HepG2 (cell line): ENCODE results near the gene IRX4. TPM values are rescaled to one million over a fixed set of nuclear protein-coding genes. Genes with fewer than 3 reads are reported as not detected.

Experiments
- ATAC-seq: fragments of 200-7000 bp; cut with Tn5 transposase; 3 replicates; pipeline ENCODE4 v1.9.1; 2020; ENCODE audit warnings: mild to moderate bottlenecking, moderate library complexity
- BruUV-seq: library from RNA; stranded (reverse); fragments of 400-500 nt; replicated peaks from 2 replicates; lab custom pipeline; 2021; lab: Mats Ljungman, UMichigan
- CTCF ChIA-PET: fragments of 300-600 bp; formaldehyde crosslinking; extraction: SDS; loops from one replicate; lab custom pipeline; 2021; ENCODE audit warnings: low total read pairs, inconsistent platforms, low intra/inter-chr PET ratio; lab: Yijun Ruan, JAX
- POLR2A ChIA-PET: fragments of 350-600 bp; sonication (Branson Sonifier 250); formaldehyde crosslinking; loops from one replicate; lab custom pipeline; 2020; ENCODE audit warnings: antibody characterized with exemption, inconsistent platforms; lab: Yijun Ruan, JAX
- DNase-seq: peaks from one replicate; pipeline ENCODE4 v3.0.0-alpha.2; 2015; ENCODE audit warnings: low spot score
- FAIRE-seq: peaks from 3 replicates; lab custom pipeline; 2011; peaks lifted over from hg19 to GRCh38; lab: Jason Lieb, UNC
- H2AFZ ChIP-seq: one replicate; pipeline ENCODE4 v1.6.1; 2011; ENCODE audit warnings: low read length, inconsistent platforms
- H3K27ac ChIP-seq: fragments of 300-600 bp; 3 replicates; pipeline ENCODE4 v1.8.0; 2011; ENCODE audit warnings: mixed run types, mild to moderate bottlenecking, mixed read lengths, low read length, inconsistent platforms; ENCODE audit not compliant: insufficient read depth; ENCODE audit errors: extremely low read length
- H3K27me3 ChIP-seq, 2 experiments: fragments of 200-600 bp in 1 of 2; 2 replicates in 1 of 2; 3 replicates in 1 of 2; pipeline versions ENCODE4 v1.6.0 to v1.8.0; 2011; ENCODE audit warnings: low read length in 2 of 2, mild to moderate bottlenecking in 2 of 2, moderate library complexity in 2 of 2, inconsistent platforms in 1 of 2; ENCODE audit not compliant: insufficient read depth in 2 of 2, control insufficient read depth in 1 of 2
- H3K36me3 ChIP-seq, 2 experiments: fragments of 200-600 bp in 1 of 2; replicated peaks in 1 of 2; 2 replicates in 1 of 2; 3 replicates in 1 of 2; pipeline versions ENCODE4 v1.5.1 to v1.8.0; 2011; ENCODE audit warnings: low read length in 2 of 2, inconsistent platforms in 1 of 2; ENCODE audit not compliant: insufficient read depth in 2 of 2, control insufficient read depth in 1 of 2
- H3K4me1 ChIP-seq: 2 replicates; pipeline ENCODE4 v1.5.1; 2012; ENCODE audit warnings: low read length, inconsistent platforms; ENCODE audit not compliant: insufficient read depth
- H3K4me2 ChIP-seq: 2 replicates; pipeline ENCODE4 v1.6.0; 2011; ENCODE audit warnings: low read depth, low read length, inconsistent platforms
- H3K4me3 ChIP-seq, 3 experiments: fragments of 200-600 bp in 1 of 3; sonication (generic), shearing (Covaris generic) in 1 of 3; replicated peaks in 1 of 3; 2 replicates each; pipeline ENCODE4 v1.5.1; 2011 to 2016; ENCODE audit warnings: low read length in 3 of 3, inconsistent platforms in 2 of 3, low read depth in 2 of 3, mild to moderate bottlenecking in 2 of 3, control low read depth in 1 of 3, mixed read lengths in 1 of 3; ENCODE audit not compliant: insufficient read depth in 1 of 3
- H3K79me2 ChIP-seq: one replicate; pipeline ENCODE4 v1.6.1; 2011; ENCODE audit warnings: low read length, inconsistent platforms; ENCODE audit not compliant: insufficient read depth
- H3K9ac ChIP-seq: 2 replicates; pipeline ENCODE4 v1.6.0; 2011; ENCODE audit warnings: mild to moderate bottlenecking, low read depth, low read length, inconsistent platforms; ENCODE audit not compliant: insufficient read depth
- H3K9me3 ChIP-seq: 2 replicates; pipeline ENCODE4 v1.5.1; 2012; ENCODE audit warnings: mild to moderate bottlenecking, low read length
- H4K20me1 ChIP-seq: 2 replicates; pipeline ENCODE4 v1.6.0; 2011; ENCODE audit warnings: inconsistent platforms, mild to moderate bottlenecking, low read length, moderate library complexity; ENCODE audit not compliant: insufficient read depth
- BRD4 ChIP-seq: sonication (generic); formaldehyde crosslinking; IDR thresholded peaks from 2 replicates; pipeline ENCODE4 v1.4.0; 2020; ENCODE audit warnings: missing genetic modification reagents
- CBX2 ChIP-seq, 2 experiments: fragments of 200-600 bp in 1 of 2; sonication (generic); formaldehyde crosslinking in 1 of 2; IDR thresholded peaks; 2 replicates each; pipeline versions ENCODE4 v1.7.0 to v1.8.1; 2018 to 2022; ENCODE audit warnings: low read depth in 2 of 2, low read length in 1 of 2, mild to moderate bottlenecking in 1 of 2, missing genetic modification reagents in 1 of 2
- CC2D1A ChIP-seq: sonication (generic); formaldehyde crosslinking; IDR thresholded peaks from 2 replicates; pipeline ENCODE4 v1.8.1; 2023; ENCODE audit warnings: mild to moderate bottlenecking, missing genetic modification reagents
- EP300 ChIP-seq, 3 experiments: sonication (generic) in 1 of 3; formaldehyde crosslinking in 1 of 3; IDR thresholded peaks; 2 replicates each; pipeline versions ENCODE4 v1.5.1 to v1.6.1; 2011 to 2020; ENCODE audit warnings: low read depth in 2 of 3, low read length in 2 of 3, borderline replicate concordance in 1 of 3, improper control_type of control experiment in 1 of 3, mild to moderate bottlenecking in 1 of 3, missing genetic modification reagents in 1 of 3, moderate library complexity in 1 of 3
- FLYWCH1 ChIP-seq: sonication (generic); formaldehyde crosslinking; IDR thresholded peaks from 2 replicates; pipeline ENCODE4 v1.8.1; 2023; ENCODE audit warnings: mild to moderate bottlenecking, missing genetic modification reagents
- HNRNPUL1 ChIP-seq: fragments of 200-400 bp; formaldehyde crosslinking; IDR thresholded peaks from 2 replicates; pipeline ENCODE4 v1.6.1; 2017; ENCODE audit warnings: low read depth, mild to moderate bottlenecking, low read length, moderate library complexity
- KDM2A ChIP-seq: sonication (generic); formaldehyde crosslinking; IDR thresholded peaks from 2 replicates; pipeline ENCODE4 v1.4.0; 2020; ENCODE audit warnings: low read depth, missing genetic modification reagents, borderline replicate concordance
- TMF1 ChIP-seq: sonication (generic); formaldehyde crosslinking; IDR thresholded peaks from 2 replicates; pipeline ENCODE4 v1.8.1; 2022; ENCODE audit warnings: low read depth, missing genetic modification reagents
- ZFP36 ChIP-seq: fragments of 150-350 bp; IDR thresholded peaks from 2 replicates; pipeline ENCODE4 v1.6.1; 2018; ENCODE audit warnings: borderline replicate concordance, low read length, low read depth; ENCODE audit not compliant: partially characterized antibody
- ZMAT5 ChIP-seq: sonication (generic); formaldehyde crosslinking; IDR thresholded peaks from 2 replicates; pipeline ENCODE4 v1.5.0; 2020; ENCODE audit warnings: mild to moderate bottlenecking, low read depth, missing genetic modification reagents, borderline replicate concordance
- ZNF781 ChIP-seq: sonication (generic); formaldehyde crosslinking; IDR thresholded peaks from 2 replicates; pipeline ENCODE4 v1.5.1; 2020; ENCODE audit warnings: borderline replicate concordance, mild to moderate bottlenecking, missing genetic modification reagents; ENCODE audit errors: not compliant biosample characterization
- WGBS: methylation state at CpG from one replicate; pipeline ENCODE4 v1.1.6; 2017; ENCODE audit warnings: low lambda C conversion rate; 5-methylcytosine and 5-hydroxymethylcytosine counted together
- in situ Hi-C: cut with HindIII; loops from 2 replicates; pipeline ENCODE4 v1.10.0; 2017; ENCODE audit warnings: low pct_unique_long_range_greater_than_20kb; ENCODE audit not compliant: extremely low pct_ligation_motif_present
- intact Hi-C: fragments of 100-400 bp; cut with micrococcal nuclease; formaldehyde crosslinking; loops from one replicate; pipeline ENCODE4 v1.10.0; 2022; ENCODE audit not compliant: unreplicated experiment
- polyA plus RNA-seq, 8 experiments: library from polyadenylated mRNA; depleted of rRNA in 3 of 8; stranded (reverse) in 7 of 8; unstranded in 1 of 8; fragments of >200 nt; fragmentation: Illumina TruSeq in 4 of 8; extraction: Trizol in 4 of 8; gene quantifications; 2 replicates each; pipeline versions ENCODE4 v1.2.1 to v1.2.3, GENCODE V29; 2011 to 2016; ENCODE audit warnings: low read depth in 4 of 8, missing spikeins in 1 of 8, mixed read lengths in 1 of 8; ENCODE audit not compliant: insufficient read depth in 1 of 8
- total RNA-seq, 5 experiments: library from RNA; depleted of rRNA; stranded (reverse); fragments of >200 nt; fragmentation: Illumina TruSeq; extraction: Trizol; gene quantifications; 2 replicates each; pipeline ENCODE4 v1.2.3, GENCODE V29; 2016; ENCODE audit warnings: low read depth in 1 of 5
- TF ChIP-seq, protein P1 (sequence below): IDR thresholded peaks from 2 replicates; pipeline ENCODE4 v1.6.1; 2016; ENCODE audit warnings: missing compliant biosample characterization, missing genetic modification reagents, borderline replicate concordance
- TF ChIP-seq, protein P2 (sequence below): fragments of 450-650 bp; IDR thresholded peaks from 2 replicates; pipeline ENCODE4 v1.6.1; 2017; ENCODE audit warnings: mild to moderate bottlenecking
- TF ChIP-seq, protein P3 (sequence below): sonication (generic); formaldehyde crosslinking; IDR thresholded peaks from 2 replicates; pipeline ENCODE4 v1.4.0; 2020; ENCODE audit warnings: mild to moderate bottlenecking, missing genetic modification reagents
- TF ChIP-seq, protein P4 (sequence below): sonication (generic); formaldehyde crosslinking; IDR thresholded peaks from 2 replicates; pipeline ENCODE4 v1.4.0; 2020; ENCODE audit warnings: mild to moderate bottlenecking, low read depth, missing genetic modification reagents

The IRX4 gene
- total and polyA plus RNA-seq, 2 of the 13 experiments (the other 11 are each of a cell fraction or from before 2014, with no cell fraction given), result not detected

DNA sequence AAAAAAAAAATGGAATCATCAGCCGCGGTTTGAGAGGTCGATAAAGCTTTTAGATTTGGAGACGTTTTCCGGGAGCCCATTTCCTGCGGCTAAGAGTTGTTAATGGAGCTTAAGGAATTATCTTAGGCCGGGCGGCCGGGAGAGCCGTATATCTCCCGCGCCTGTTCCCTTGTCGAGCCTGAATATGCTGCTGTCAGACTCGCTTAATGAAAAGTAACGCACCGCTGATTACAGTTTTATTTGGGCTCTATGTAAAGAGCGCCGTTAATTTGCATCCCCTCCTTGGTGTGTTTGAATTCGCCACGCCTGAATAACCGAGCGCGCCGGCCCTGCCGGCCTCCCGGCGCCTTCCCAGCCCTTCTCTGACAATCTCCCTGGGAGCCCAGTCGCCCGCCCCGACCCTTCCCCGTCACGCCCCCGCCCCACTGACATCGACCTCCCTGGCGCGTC lies 7.9 kb downstream of the IRX4 start (continued):
- no peak for TF ChIP-seq CC2D1A

DNA sequence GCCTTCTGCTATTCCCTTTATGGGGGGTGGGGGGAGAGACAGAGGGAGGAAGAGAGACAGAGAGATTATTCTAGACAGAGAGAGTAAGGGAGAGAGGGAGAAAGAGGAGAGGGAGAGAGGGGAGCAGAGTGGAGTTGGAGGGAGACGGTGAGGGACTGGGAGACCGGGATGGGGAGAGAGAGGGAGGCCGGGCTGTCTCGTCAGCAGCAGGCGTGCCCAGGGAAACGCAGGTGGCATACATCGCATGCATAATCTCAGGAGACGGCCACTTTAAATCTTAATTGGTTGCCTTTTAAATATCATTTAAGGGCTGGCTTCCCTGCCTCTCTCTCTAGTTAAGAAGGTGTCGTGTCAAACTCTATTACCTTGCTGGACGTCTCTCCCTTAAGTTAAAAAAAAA lies 8.4 kb downstream of the IRX4 start:
- POLR2A ChIA-PET, result no interaction called here
- FAIRE-seq, result no peak
- Histone ChIP-seq H3K27me3 (peaks cover 6 to 49% of the 10 kb centered on the region in 2 experiments; a peak in 3 of 5 replicates), H3K9ac (no peak overlapping the region), H3K36me3 (no peaks in the 10 kb centered on the region), H3K9me3 (no peaks in the 10 kb centered on the region), H2AFZ (no peak overlapping the region), H3K27ac (no peak overlapping the region), H3K4me1 (no peaks in the 10 kb centered on the region), H3K4me2 (no peak overlapping the region), H3K79me2 (no peaks in the 10 kb centered on the region), H3K4me3 (no peak overlapping the region), H4K20me1 (no peaks in the 10 kb centered on the region)
- CTCF ChIA-PET, result no interaction called here
- intact Hi-C loops, result no loop called here
- in situ Hi-C loops, result no loop called here
- no peak for DNase-seq
- 29% methylated on average over 10 of the region's 10 CpGs for WGBS
- ATAC-seq, result no peak
- no TSS peak for BruUV-seq
- TF ChIP-seq ZNF781 (CRISPR knock-in tag) (no peak), CBX2 (IDR thresholded peaks at IDR 0.05; ENCODE audit: low read depth, low read length) (no peak), CBX2 (CRISPR knock-in tag; IDR thresholded peaks at IDR 0.05; ENCODE audit: low read depth) (no peak), EP300 (IDR thresholded peaks at IDR 0.05; ENCODE audit: low read depth in 2 of 2, low read length in 2 of 2) (no peak), EP300 (CRISPR knock-in tag; IDR thresholded peaks at IDR 0.05; ENCODE audit: borderline replicate concordance) (no peak), KDM2A (CRISPR knock-in tag) (no peak), BRD4 (no peak), HNRNPUL1 (no peak), ZMAT5 (no peak), ZFP36 (no peak), TMF1 (CRISPR knock-in tag) (no peak), FLYWCH1 (CRISPR knock-in tag) (no peak)
- TF ChIP-seq, protein P1, sequence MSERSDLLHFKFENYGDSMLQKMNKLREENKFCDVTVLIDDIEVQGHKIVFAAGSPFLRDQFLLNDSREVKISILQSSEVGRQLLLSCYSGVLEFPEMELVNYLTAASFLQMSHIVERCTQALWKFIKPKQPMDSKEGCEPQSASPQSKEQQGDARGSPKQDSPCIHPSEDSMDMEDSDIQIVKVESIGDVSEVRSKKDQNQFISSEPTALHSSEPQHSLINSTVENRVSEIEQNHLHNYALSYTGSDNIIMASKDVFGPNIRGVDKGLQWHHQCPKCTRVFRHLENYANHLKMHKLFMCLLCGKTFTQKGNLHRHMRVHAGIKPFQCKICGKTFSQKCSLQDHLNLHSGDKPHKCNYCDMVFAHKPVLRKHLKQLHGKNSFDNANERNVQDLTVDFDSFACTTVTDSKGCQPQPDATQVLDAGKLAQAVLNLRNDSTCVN (CRISPR knock-in tag), result no peak
- TF ChIP-seq, protein P2, sequence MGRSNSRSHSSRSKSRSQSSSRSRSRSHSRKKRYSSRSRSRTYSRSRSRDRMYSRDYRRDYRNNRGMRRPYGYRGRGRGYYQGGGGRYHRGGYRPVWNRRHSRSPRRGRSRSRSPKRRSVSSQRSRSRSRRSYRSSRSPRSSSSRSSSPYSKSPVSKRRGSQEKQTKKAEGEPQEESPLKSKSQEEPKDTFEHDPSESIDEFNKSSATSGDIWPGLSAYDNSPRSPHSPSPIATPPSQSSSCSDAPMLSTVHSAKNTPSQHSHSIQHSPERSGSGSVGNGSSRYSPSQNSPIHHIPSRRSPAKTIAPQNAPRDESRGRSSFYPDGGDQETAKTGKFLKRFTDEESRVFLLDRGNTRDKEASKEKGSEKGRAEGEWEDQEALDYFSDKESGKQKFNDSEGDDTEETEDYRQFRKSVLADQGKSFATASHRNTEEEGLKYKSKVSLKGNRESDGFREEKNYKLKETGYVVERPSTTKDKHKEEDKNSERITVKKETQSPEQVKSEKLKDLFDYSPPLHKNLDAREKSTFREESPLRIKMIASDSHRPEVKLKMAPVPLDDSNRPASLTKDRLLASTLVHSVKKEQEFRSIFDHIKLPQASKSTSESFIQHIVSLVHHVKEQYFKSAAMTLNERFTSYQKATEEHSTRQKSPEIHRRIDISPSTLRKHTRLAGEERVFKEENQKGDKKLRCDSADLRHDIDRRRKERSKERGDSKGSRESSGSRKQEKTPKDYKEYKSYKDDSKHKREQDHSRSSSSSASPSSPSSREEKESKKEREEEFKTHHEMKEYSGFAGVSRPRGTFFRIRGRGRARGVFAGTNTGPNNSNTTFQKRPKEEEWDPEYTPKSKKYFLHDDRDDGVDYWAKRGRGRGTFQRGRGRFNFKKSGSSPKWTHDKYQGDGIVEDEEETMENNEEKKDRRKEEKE, result no peak
- TF ChIP-seq, protein P3, sequence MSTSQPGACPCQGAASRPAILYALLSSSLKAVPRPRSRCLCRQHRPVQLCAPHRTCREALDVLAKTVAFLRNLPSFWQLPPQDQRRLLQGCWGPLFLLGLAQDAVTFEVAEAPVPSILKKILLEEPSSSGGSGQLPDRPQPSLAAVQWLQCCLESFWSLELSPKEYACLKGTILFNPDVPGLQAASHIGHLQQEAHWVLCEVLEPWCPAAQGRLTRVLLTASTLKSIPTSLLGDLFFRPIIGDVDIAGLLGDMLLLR (CRISPR knock-in tag), result no peak
- TF ChIP-seq, protein P4, sequence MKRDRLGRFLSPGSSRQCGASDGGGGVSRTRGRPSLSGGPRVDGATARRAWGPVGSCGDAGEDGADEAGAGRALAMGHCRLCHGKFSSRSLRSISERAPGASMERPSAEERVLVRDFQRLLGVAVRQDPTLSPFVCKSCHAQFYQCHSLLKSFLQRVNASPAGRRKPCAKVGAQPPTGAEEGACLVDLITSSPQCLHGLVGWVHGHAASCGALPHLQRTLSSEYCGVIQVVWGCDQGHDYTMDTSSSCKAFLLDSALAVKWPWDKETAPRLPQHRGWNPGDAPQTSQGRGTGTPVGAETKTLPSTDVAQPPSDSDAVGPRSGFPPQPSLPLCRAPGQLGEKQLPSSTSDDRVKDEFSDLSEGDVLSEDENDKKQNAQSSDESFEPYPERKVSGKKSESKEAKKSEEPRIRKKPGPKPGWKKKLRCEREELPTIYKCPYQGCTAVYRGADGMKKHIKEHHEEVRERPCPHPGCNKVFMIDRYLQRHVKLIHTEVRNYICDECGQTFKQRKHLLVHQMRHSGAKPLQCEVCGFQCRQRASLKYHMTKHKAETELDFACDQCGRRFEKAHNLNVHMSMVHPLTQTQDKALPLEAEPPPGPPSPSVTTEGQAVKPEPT (CRISPR knock-in tag), result no peak
